NCI-H82 (cell line): ENCODE results near the gene EPHA1.
A peak's percentile ranks its signal among the peaks of the same experiment; 100 is the strongest.

Source experiments
- DNase-seq: peaks from one replicate; lab custom pipeline; 2025; lab: John Stamatoyannopoulos, UW

EPHA1 gene

GRCh38 chr7:143408686-143409561, at the start of gene EPHA1:
EPHA1 (minus strand) TSS chr7:143408856; CDS start chr7:143408805, 51 bp downstream.
- DNase-seq, result peak; percentile 25

GRCh38 chr7:143458263-143458662, 49.6 kb upstream of the EPHA1 start:
- DNase-seq, result no peak

GRCh38 chr7:143456992-143457793, 48.5 kb upstream of the EPHA1 start:
- no peak for DNase-seq

GRCh38 chr7:143455942-143456341, 47.3 kb upstream of the EPHA1 start:
- DNase-seq, result no peak

GRCh38 chr7:143455491-143455890, 46.8 kb upstream of the EPHA1 start:
- DNase-seq, result no peak

- DNase-seq, result no peak
Measured at GRCh38 chr7:143454091-143454680, 45.5 kb upstream of the EPHA1 start.

- DNase-seq, result no peak
Measured at GRCh38 chr7:143452495-143452894, 43.8 kb upstream of the EPHA1 start.

GRCh38 chr7:143451746-143452145, 43.1 kb upstream of the EPHA1 start:
- DNase-seq, result no peak

GRCh38 chr7:143451122-143451521, 42.5 kb upstream of the EPHA1 start:
- DNase-seq, result no peak

GRCh38 chr7:143449793-143450192, 41.1 kb upstream of the EPHA1 start:
- no peak for DNase-seq

GRCh38 chr7:143448429-143448828, 39.8 kb upstream of the EPHA1 start:
- DNase-seq, result no peak

GRCh38 chr7:143447466-143447865, 38.8 kb upstream of the EPHA1 start:
- DNase-seq, result no peak

GRCh38 chr7:143444785-143445184, 36.1 kb upstream of the EPHA1 start:
- DNase-seq, result no peak

- no peak for DNase-seq
Measured at GRCh38 chr7:143444063-143444782, 35.6 kb upstream of the EPHA1 start.

GRCh38 chr7:143443153-143443552, 34.5 kb upstream of the EPHA1 start, which contains the start of gene TAS2R60:
TAS2R60 (plus strand) TSS chr7:143443453; CDS start chr7:143443453, 0 bp downstream.
- no peak for DNase-seq

GRCh38 chr7:143439866-143440265, 31.2 kb upstream of the EPHA1 start:
- DNase-seq, result no peak

GRCh38 chr7:143437578-143437977, 28.9 kb upstream of the EPHA1 start:
- DNase-seq, result no peak

GRCh38 chr7:143436325-143436946, 27.8 kb upstream of the EPHA1 start:
- DNase-seq, result no peak

GRCh38 chr7:143435266-143435665, 26.6 kb upstream of the EPHA1 start:
- DNase-seq, result no peak

- no peak for DNase-seq
Measured at GRCh38 chr7:143434660-143435059, 26.0 kb upstream of the EPHA1 start.

GRCh38 chr7:143433759-143434158, 25.1 kb upstream of the EPHA1 start:
- DNase-seq, result no peak
